ENCODE measurements around the gene ACSF3. TPM values are rescaled to one million over a fixed set of nuclear protein-coding genes. Genes with fewer than 3 reads are reported as not detected.

Gene ACSF3
- total RNA-seq, 1 experiment from 2014 or later = 74.5 TPM

DNA sequence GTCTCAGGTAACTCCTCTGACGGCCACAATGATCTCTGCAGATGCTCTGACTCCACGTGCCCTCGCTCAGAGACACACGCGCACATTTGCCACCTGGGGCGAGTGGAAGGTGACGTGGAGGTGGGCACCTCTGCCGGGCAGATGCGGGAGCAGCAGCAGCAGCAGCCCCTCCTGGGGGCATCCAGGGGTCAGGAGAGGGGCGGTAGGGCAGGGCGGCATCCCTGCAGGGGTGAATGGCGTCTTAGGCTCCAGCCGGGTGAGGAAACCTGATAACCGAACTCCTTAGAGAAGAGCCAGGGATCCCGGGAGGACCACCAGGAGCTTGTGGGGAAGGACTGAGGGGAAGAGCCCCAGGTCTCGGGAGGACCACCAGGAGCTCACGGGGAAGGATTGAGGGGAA lies 43.3 kb downstream of the ACSF3 start:
- intact Hi-C loops (cut with micrococcal nuclease) = no loop called here
- RAD21 ChIA-PET (ENCODE audit: low non-redundant PET in 1 of 2, low total read pairs in 2 of 2, uncharacterized antibody in 2 of 2, unreplicated experiment in 2 of 2) = interaction anchor here in 1 of 2 experiments (0.7 kb wide), 1 partner anchor 33 kb away, joined by 3 read pairs; no protein-coding TSS in a partner anchor
- H2AFZ ChIP-seq (ENCODE audit: low read depth, low read length, poor library complexity, severe bottlenecking) = no peak overlapping the region
- BruUV-seq (replicated peaks) = no TSS peak
- peaks cover 17 to 32% of the 10 kb centered on the region in 2 experiments for H3K36me3 ChIP-seq (ENCODE audit: control insufficient read depth in 1 of 2, insufficient read depth in 2 of 2, low read length in 2 of 2)
- H3K9me3 ChIP-seq (ENCODE audit: control insufficient read depth in 1 of 2, insufficient read depth in 1 of 2, low read depth in 1 of 2, low read length in 2 of 2) = no peaks in the 10 kb centered on the region
- ATAC-seq (no peak), DNase-seq (ENCODE audit: low read depth, low spot score) (no peak)
- H3K4me2 ChIP-seq (ENCODE audit: low read length) = no peak overlapping the region
- H3K9me2 ChIP-seq (ENCODE audit: insufficient read depth) = no peaks in the 10 kb centered on the region
- H3K79me2 ChIP-seq (ENCODE audit: insufficient read depth, low read length) = no peaks in the 10 kb centered on the region; the same call in 1 of the 2 replicates
- POLR2A ChIA-PET = no interaction called here
- CTCF ChIA-PET = no interaction called here
- H3K4me3 ChIP-seq (replicated peaks in 1 of 2; ENCODE audit: low read depth in 1 of 2, low read length in 2 of 2) = no peak overlapping the region
- TF ChIP-seq RAD21 (IDR thresholded peaks at IDR 0.05; ENCODE audit: low read depth) (no peak), FOSL1 (IDR thresholded peaks at IDR 0.05; ENCODE audit: low read depth) (no peak), EZH2phosphoT487 (IDR thresholded peaks at IDR 0.05; ENCODE audit: borderline replicate concordance) (no peak), EZH2 (IDR thresholded peaks at IDR 0.05) (no peak), REST (IDR thresholded peaks at IDR 0.05; ENCODE audit: low read depth) (no peak), ZFX (IDR thresholded peaks at IDR 0.05) (no peak), ZBTB33 (IDR thresholded peaks at IDR 0.05; ENCODE audit: extremely low read depth, insufficient replicate concordance, low read length) (no peak), TCF7L2 (IDR thresholded peaks at IDR 0.05; ENCODE audit: borderline replicate concordance, extremely low read depth, insufficient read depth, insufficient read length) (no peak), POLR2AphosphoS5 (IDR thresholded peaks at IDR 0.05; ENCODE audit: low read depth, low read length) (no peak)
- TF ChIP-seq, protein P1, sequence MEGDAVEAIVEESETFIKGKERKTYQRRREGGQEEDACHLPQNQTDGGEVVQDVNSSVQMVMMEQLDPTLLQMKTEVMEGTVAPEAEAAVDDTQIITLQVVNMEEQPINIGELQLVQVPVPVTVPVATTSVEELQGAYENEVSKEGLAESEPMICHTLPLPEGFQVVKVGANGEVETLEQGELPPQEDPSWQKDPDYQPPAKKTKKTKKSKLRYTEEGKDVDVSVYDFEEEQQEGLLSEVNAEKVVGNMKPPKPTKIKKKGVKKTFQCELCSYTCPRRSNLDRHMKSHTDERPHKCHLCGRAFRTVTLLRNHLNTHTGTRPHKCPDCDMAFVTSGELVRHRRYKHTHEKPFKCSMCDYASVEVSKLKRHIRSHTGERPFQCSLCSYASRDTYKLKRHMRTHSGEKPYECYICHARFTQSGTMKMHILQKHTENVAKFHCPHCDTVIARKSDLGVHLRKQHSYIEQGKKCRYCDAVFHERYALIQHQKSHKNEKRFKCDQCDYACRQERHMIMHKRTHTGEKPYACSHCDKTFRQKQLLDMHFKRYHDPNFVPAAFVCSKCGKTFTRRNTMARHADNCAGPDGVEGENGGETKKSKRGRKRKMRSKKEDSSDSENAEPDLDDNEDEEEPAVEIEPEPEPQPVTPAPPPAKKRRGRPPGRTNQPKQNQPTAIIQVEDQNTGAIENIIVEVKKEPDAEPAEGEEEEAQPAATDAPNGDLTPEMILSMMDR (IDR thresholded peaks at IDR 0.05 in 2 of 3, conservative IDR thresholded peaks at IDR 0.05 in 1 of 3; ENCODE audit: borderline replicate concordance in 1 of 3, insufficient read depth in 1 of 3, low read depth in 2 of 3, low read length in 2 of 3) = no peak
- no peak overlapping the region for H3K9ac ChIP-seq (ENCODE audit: low read length)
- no peak overlapping the region for H3K27ac ChIP-seq (ENCODE audit: low read depth, low read length)
- H3K4me1 ChIP-seq (ENCODE audit: control insufficient read depth in 1 of 2, insufficient read depth in 2 of 2, low read length in 2 of 2) = no peaks in the 10 kb centered on the region
- H4K20me1 ChIP-seq (ENCODE audit: insufficient read depth) = no peaks in the 10 kb centered on the region
- H3K27me3 ChIP-seq (ENCODE audit: insufficient read depth, low read length) = no peaks in the 10 kb centered on the region
